ENCODE data around the gene PRUNE1.

- TF ChIP-seq CTCF (IDR thresholded peaks at IDR 0.05) (no peak), POLR2A (IDR thresholded peaks at IDR 0.05) (no peak)
Observed at GRCh38 chr1:151002051-151002450, 6.2 kb upstream of the PRUNE1 start.
